Prostate gland (tissue), 2 donors: ENCODE results near the gene SNRNP48.

Source experiments
- POLR2A ChIP-seq: fragments of 450-650 bp; IDR thresholded peaks from one replicate; pipeline ENCODE4 v1.6.1; 2016; ENCODE audit warnings: antibody characterized with exemption, mild to moderate bottlenecking
- TF ChIP-seq, protein P1 (sequence below), 4 experiments: fragments of 200-600 bp in 2 of 4; fragments of 450-650 bp in 2 of 4; sonication (generic) in 2 of 4; IDR thresholded peaks; 1 replicate in 3 of 4; 2 replicates in 1 of 4; pipeline ENCODE4 v1.5.1; 2016 to 2019; ENCODE audit warnings: antibody characterized with exemption in 4 of 4, mild to moderate bottlenecking in 2 of 4, moderate library complexity in 2 of 4

GRCh38 chr6:7647504-7647903 lies 57.5 kb downstream of the SNRNP48 start:
- TF ChIP-seq, protein P1, sequence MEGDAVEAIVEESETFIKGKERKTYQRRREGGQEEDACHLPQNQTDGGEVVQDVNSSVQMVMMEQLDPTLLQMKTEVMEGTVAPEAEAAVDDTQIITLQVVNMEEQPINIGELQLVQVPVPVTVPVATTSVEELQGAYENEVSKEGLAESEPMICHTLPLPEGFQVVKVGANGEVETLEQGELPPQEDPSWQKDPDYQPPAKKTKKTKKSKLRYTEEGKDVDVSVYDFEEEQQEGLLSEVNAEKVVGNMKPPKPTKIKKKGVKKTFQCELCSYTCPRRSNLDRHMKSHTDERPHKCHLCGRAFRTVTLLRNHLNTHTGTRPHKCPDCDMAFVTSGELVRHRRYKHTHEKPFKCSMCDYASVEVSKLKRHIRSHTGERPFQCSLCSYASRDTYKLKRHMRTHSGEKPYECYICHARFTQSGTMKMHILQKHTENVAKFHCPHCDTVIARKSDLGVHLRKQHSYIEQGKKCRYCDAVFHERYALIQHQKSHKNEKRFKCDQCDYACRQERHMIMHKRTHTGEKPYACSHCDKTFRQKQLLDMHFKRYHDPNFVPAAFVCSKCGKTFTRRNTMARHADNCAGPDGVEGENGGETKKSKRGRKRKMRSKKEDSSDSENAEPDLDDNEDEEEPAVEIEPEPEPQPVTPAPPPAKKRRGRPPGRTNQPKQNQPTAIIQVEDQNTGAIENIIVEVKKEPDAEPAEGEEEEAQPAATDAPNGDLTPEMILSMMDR (IDR thresholded peaks at IDR 0.05): no peak
- no peak for TF ChIP-seq POLR2A
